Raji (cell line): ENCODE data around the gene GPS1.

ENCODE experiments used
- POLR2A ChIP-seq: IDR thresholded peaks from 2 replicates; pipeline ENCODE4 v1.6.1; 2011; ENCODE audit warnings: low read depth, low read length, control low read depth; ENCODE audit not compliant: insufficient read depth

The GPS1 gene

GRCh38 chr17:82011617-82012187 lies 40.0 kb upstream of the GPS1 start:
- no peak for TF ChIP-seq POLR2A

GRCh38 chr17:82012261-82012639 lies 39.4 kb upstream of the GPS1 start:
- no peak for TF ChIP-seq POLR2A

- no peak for TF ChIP-seq POLR2A
Measured at GRCh38 chr17:82012640-82013295, 38.9 kb upstream of the GPS1 start.

GRCh38 chr17:82013341-82013740 lies 38.4 kb upstream of the GPS1 start:
- TF ChIP-seq POLR2A = no peak

GRCh38 chr17:82013772-82014321 lies 37.9 kb upstream of the GPS1 start:
- no peak for TF ChIP-seq POLR2A

- no peak for TF ChIP-seq POLR2A
Measured at GRCh38 chr17:82014432-82014831, 37.3 kb upstream of the GPS1 start.

- no peak for TF ChIP-seq POLR2A
Measured at GRCh38 chr17:82014971-82015310, 36.8 kb upstream of the GPS1 start.

- no peak for TF ChIP-seq POLR2A
Measured at GRCh38 chr17:82015311-82015971, 36.3 kb upstream of the GPS1 start.

- TF ChIP-seq POLR2A = no peak
Measured at GRCh38 chr17:82016061-82016874, 35.4 kb upstream of the GPS1 start.

- TF ChIP-seq POLR2A = no peak
Measured at GRCh38 chr17:82016875-82017459, 34.7 kb upstream of the GPS1 start.

GRCh38 chr17:82017612-82018151 lies 34.0 kb upstream of the GPS1 start:
- no peak for TF ChIP-seq POLR2A

GRCh38 chr17:82018152-82018988 lies 33.3 kb upstream of the GPS1 start:
- TF ChIP-seq POLR2A = no peak

GRCh38 chr17:82018989-82019689 lies 32.6 kb upstream of the GPS1 start:
- no peak for TF ChIP-seq POLR2A

GRCh38 chr17:82019690-82020571 lies 31.8 kb upstream of the GPS1 start:
- TF ChIP-seq POLR2A = no peak
